Endothelial cell (in vitro differentiated cells): ENCODE results near the gene PIKFYVE. TPM values are rescaled to one million over a fixed set of nuclear protein-coding genes. Genes with fewer than 3 reads are reported as not detected.
A peak's percentile ranks its signal among the peaks of the same experiment; 100 is the strongest.

Experiments
- DNase-seq: peaks from one replicate; pipeline ENCODE4 v3.0.0; 2021; ENCODE audit warnings: low spot score
- H3K27ac Mint-ChIP-seq: one replicate; pipeline ENCODE4 v1.8.0; 2021; ENCODE audit warnings: mixed read lengths, inconsistent platforms; ENCODE audit not compliant: unreplicated experiment
- H3K27me3 Mint-ChIP-seq: one replicate; pipeline ENCODE4 v1.8.0; 2021; ENCODE audit warnings: mild to moderate bottlenecking, moderate library complexity, mixed read lengths, inconsistent platforms; ENCODE audit not compliant: unreplicated experiment
- H3K36me3 Mint-ChIP-seq: one replicate; pipeline ENCODE4 v1.8.0; 2021; ENCODE audit warnings: mild to moderate bottlenecking, low read depth, mixed read lengths, inconsistent platforms; ENCODE audit not compliant: unreplicated experiment
- H3K4me1 Mint-ChIP-seq: one replicate; pipeline ENCODE4 v1.8.0; 2021; ENCODE audit warnings: mild to moderate bottlenecking, mixed read lengths, inconsistent platforms; ENCODE audit not compliant: unreplicated experiment
- H3K4me3 Mint-ChIP-seq: one replicate; pipeline ENCODE4 v1.8.0; 2021; ENCODE audit warnings: mild to moderate bottlenecking, mixed read lengths, inconsistent platforms; ENCODE audit not compliant: unreplicated experiment
- H3K9me3 Mint-ChIP-seq: one replicate; pipeline ENCODE4 v1.8.0; 2021; ENCODE audit warnings: mixed read lengths, inconsistent platforms; ENCODE audit not compliant: unreplicated experiment
- total RNA-seq: library from RNA; stranded (reverse); fragmentation: NEBNext Ultra II Directional; extraction: Animal tissue kit (Norgen Biotek cat#: 25700); gene quantifications from one replicate; pipeline ENCODE4 v1.2.1, GENCODE V29; 2021; ENCODE audit not compliant: unreplicated experiment
- TF ChIP-seq, protein P1 (sequence below): fragments of 200-600 bp; sonication (generic); IDR thresholded peaks from one replicate; pipeline ENCODE4 v1.5.0; 2021; ENCODE audit warnings: antibody characterized with exemption; ENCODE audit not compliant: unreplicated experiment

Gene PIKFYVE
- total RNA-seq, 1 donor from 2014 or later, result 52.7 TPM

DNA sequence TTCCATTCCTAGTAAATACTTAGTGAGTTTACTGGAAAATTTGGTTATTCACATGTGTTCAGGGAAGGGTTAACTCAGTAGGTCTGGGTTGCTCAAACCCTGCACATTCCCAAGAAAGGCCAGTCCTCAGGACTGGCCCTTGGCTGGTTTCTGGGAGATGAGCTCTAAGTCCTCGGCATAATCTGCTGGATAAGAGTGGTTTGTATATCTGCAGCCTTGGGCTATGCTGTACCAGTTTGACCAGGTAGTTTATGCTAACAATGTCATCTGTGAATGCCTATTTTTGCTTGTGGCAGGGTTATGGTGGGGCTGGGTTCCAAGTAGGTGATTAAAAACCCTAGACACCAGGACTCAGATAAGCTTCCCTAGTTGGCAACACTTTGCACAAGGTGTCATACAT is 133.1 kb downstream of the PIKFYVE start:
- Mint-ChIP-seq H3K27ac (no peak overlapping the region), H3K4me3 (no peak overlapping the region), H3K4me1 (peaks cover 5% of the 10 kb centered on the region), H3K36me3 (peaks cover 6% of the 10 kb centered on the region), H3K9me3 (no peaks in the 10 kb centered on the region), H3K27me3 (peaks cover 7% of the 10 kb centered on the region)
- TF ChIP-seq, protein P1, sequence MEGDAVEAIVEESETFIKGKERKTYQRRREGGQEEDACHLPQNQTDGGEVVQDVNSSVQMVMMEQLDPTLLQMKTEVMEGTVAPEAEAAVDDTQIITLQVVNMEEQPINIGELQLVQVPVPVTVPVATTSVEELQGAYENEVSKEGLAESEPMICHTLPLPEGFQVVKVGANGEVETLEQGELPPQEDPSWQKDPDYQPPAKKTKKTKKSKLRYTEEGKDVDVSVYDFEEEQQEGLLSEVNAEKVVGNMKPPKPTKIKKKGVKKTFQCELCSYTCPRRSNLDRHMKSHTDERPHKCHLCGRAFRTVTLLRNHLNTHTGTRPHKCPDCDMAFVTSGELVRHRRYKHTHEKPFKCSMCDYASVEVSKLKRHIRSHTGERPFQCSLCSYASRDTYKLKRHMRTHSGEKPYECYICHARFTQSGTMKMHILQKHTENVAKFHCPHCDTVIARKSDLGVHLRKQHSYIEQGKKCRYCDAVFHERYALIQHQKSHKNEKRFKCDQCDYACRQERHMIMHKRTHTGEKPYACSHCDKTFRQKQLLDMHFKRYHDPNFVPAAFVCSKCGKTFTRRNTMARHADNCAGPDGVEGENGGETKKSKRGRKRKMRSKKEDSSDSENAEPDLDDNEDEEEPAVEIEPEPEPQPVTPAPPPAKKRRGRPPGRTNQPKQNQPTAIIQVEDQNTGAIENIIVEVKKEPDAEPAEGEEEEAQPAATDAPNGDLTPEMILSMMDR, result no peak
- no peak for DNase-seq

DNA sequence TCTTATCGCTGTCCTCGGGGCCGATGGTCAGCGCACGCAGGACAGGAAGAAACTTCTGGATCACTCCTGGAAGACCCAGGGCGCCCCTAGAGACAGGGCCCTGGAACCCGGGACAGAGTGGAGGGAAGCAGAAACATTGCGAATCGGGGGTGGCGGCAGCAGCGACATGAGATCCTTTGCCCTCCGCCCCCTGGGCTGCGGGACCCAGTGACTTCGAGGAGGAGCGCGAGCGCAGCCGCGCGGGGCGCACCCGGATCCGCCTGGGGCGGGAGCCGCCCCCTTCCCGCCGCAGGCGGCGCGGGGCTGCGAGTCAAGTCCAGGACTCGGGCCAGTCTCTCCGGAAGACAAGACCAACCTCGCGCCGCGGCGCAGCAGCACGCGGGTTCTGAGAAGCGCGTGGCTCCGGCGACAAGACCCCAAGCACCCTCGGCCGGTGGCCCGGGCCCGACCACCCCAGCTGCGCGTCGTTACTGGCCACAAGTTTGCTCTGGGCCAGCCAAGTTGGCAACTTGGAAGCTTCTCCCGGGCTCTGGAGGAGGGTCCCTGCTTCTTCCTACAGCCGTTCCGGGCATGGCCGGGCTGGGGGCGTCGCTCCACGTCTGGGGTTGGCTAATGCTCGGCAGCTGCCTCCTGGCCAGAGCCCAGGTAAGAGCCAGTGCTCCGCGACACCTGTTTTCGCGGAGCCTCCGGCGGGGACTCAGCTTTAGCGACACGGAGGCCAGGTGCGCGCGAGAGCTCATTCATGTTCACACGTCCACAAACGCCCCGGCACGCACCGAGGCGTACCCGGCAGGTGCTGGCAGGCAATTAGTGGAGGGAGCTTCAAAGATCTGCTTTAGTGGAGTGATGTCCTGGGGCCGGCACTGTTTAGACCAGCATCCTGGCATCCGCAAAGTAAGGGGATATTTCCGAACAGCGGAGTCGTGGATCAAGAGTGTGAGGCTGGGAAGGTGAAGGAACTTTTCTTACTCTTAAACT is 140.7 kb downstream of the PIKFYVE start, which contains the start of gene PTH2R:
TSS of gene PTH2R (plus strand) at position 319 of the 978 bp plus-strand sequence. CDS start at position 571, 252 bp downstream.
- DNase-seq, result peak; percentile 50
- Mint-ChIP-seq H3K4me1 (peaks cover 9% of the 10 kb centered on the region), H3K4me3 (peak within 1 kb of the TSS; percentile 87), H3K9me3 (no peaks in the 10 kb centered on the region), H3K27ac (no peak within 1 kb of the TSS), H3K27me3 (peaks cover 8% of the 10 kb centered on the region), H3K36me3 (no peaks in the 10 kb centered on the region)
- TF ChIP-seq, protein P1, result no peak

DNA sequence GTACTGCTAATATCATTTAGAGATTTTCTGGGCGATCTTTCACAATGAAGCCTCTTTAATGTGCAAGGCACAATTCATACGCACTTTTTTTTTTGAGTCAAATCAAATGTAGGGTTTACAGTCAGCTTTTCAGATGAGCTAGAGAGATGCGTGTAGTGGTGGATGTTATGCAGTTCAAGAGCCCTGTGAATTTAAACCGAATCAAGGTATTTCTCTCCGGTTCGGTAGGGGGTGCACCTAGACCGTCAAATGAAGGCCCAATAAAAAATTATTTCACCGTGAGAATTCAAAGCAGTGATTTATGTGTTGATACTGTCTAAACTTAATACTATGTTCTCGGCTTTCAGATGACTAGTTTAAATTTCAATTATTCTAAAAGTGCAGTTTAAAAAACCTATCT is 141.6 kb downstream of the PIKFYVE start:
- Mint-ChIP-seq H3K36me3 (no peaks in the 10 kb centered on the region), H3K9me3 (no peaks in the 10 kb centered on the region), H3K4me1 (peaks cover 9% of the 10 kb centered on the region), H3K4me3 (no peak overlapping the region), H3K27ac (no peak overlapping the region), H3K27me3 (peaks cover 8% of the 10 kb centered on the region)
- TF ChIP-seq, protein P1, result peak; percentile 29
- DNase-seq, result peak; percentile 30

Other genes starting within 250 kb of the PIKFYVE start
- 10.4 TPM for gene PLEKHM3, start 240.7 kb upstream of the PIKFYVE start, total RNA-seq
- gene CRYGD, start 141.7 kb upstream of the PIKFYVE start, total RNA-seq, result not detected
- not detected for gene CRYGC, start 136.4 kb upstream of the PIKFYVE start, total RNA-seq
- not detected for gene CRYGB, start 120.1 kb upstream of the PIKFYVE start, total RNA-seq
- gene CRYGA, start 102.7 kb upstream of the PIKFYVE start, total RNA-seq, result not detected
- not detected for gene C2orf80, start 76.2 kb upstream of the PIKFYVE start, total RNA-seq
- gene IDH1, start 11.2 kb upstream of the PIKFYVE start, total RNA-seq, result 171 TPM
- not detected for gene PTH2R, start 140.5 kb downstream of the PIKFYVE start, total RNA-seq